22Rv1 (cell line): ENCODE measurements around the gene KCNQ2.

Experiments used
- CTCF ChIP-seq: fragments of 450-650 bp; IDR thresholded peaks from 2 replicates; pipeline ENCODE4 v1.5.1; 2017; ENCODE audit warnings: mild to moderate bottlenecking
- ZFX ChIP-seq: fragments of 450-650 bp; IDR thresholded peaks from 2 replicates; pipeline ENCODE4 v1.6.1; 2017; ENCODE audit warnings: antibody characterized with exemption, borderline replicate concordance

GRCh38 chr20:63378626-63379025 lies 93.8 kb downstream of the KCNQ2 start:
- TF ChIP-seq CTCF (no peak), ZFX (no peak)
